Measurements from ENCODE around the gene PYGB. TPM values are rescaled to one million over a fixed set of nuclear protein-coding genes. Genes with fewer than 3 reads are reported as not detected.

Gene PYGB
- total and polyA plus RNA-seq, 2 donors (not counting 1 experiment from before 2014, with no cell fraction given) = 22.5 to 30.6 TPM

DNA sequence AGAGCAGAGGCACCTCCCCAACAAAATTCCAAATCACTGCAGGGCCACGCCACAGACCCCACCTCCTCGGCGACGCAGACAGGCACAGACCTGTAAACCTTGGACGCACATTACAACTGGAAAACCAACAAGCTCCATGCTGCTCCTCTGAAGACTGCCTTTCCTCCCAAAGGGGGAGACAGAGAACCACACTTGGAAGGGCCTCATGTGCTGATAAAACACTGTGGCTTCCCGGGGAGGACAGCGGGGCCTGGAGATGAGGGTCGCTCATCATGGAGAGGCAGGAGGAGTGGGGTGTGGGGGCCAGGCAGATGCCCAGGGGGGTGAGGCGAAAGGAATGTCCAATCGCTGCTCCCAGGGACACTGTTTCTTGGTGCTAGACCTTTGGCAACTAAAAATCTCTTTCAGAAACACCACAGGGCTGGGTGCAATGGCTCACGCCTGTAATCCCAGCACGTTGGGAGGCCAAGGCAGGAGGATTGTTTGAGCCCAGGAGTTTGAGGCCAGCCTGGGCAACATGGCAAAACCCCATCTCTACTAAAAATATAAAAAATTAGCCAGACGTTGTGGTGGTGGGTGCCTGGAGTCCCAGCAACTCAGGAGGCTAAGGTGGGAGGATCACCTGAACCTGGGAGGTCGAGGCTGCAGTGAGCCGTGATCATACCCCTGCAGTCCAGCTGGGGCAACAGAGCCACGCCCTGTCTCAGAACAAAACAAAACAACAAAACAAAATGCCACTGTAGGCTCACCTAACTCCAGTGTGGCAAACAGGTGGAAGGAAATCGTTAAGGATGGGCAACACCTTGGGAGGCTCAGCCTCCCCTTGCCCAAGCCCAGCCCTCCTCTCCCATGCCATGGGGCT lies 88.9 kb downstream of the PYGB start:
- H3K36me3 ChIP-seq (replicated peaks in 1 of 2; ENCODE audit: control extremely low read depth in 1 of 2, control insufficient read depth in 1 of 2, extremely low read depth in 1 of 2, insufficient read depth in 2 of 2, low read length in 1 of 2) = peaks cover 0 to 4% of the 10 kb centered on the region in 2 experiments
- intact Hi-C loops (cut with micrococcal nuclease) = no loop called here
- ChIA-PET CTCF (interaction anchor here (1.3 kb wide), 1 partner anchor 63 kb away, joined by 7 read pairs; no protein-coding TSS in a partner anchor), POLR2A (no interaction called here)
- Mint-ChIP-seq H3K27ac (no peak overlapping the region), H3K9me3 (ENCODE audit: insufficient read depth) (no peaks in the 10 kb centered on the region), H3K4me3 (no peak overlapping the region), H3K27me3 (no peaks in the 10 kb centered on the region), H3K4me1 (peaks cover 1% of the 10 kb centered on the region)
- ATAC-seq (ENCODE audit: low read depth) = no peak
- no peak overlapping the region for H3K27ac ChIP-seq (ENCODE audit: low read length in 2 of 2)
- H3K4me3 ChIP-seq (ENCODE audit: control extremely low read depth in 1 of 5, extremely low read depth in 1 of 5, insufficient read depth in 1 of 5, low read depth in 2 of 5, low read length in 4 of 5) = no peak overlapping the region
- no peaks in the 10 kb centered on the region for H3K27me3 ChIP-seq (replicated peaks in 1 of 4; ENCODE audit: control extremely low read depth in 1 of 4, control insufficient read depth in 3 of 4, insufficient read depth in 4 of 4, low read length in 3 of 4)
- TF ChIP-seq, protein P1, sequence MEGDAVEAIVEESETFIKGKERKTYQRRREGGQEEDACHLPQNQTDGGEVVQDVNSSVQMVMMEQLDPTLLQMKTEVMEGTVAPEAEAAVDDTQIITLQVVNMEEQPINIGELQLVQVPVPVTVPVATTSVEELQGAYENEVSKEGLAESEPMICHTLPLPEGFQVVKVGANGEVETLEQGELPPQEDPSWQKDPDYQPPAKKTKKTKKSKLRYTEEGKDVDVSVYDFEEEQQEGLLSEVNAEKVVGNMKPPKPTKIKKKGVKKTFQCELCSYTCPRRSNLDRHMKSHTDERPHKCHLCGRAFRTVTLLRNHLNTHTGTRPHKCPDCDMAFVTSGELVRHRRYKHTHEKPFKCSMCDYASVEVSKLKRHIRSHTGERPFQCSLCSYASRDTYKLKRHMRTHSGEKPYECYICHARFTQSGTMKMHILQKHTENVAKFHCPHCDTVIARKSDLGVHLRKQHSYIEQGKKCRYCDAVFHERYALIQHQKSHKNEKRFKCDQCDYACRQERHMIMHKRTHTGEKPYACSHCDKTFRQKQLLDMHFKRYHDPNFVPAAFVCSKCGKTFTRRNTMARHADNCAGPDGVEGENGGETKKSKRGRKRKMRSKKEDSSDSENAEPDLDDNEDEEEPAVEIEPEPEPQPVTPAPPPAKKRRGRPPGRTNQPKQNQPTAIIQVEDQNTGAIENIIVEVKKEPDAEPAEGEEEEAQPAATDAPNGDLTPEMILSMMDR (IDR thresholded peaks at IDR 0.05) = no peak
- TF ChIP-seq EZH2 (IDR thresholded peaks at IDR 0.05; ENCODE audit: borderline replicate concordance, insufficient read depth, low read depth, low read length, poor library complexity, severe bottlenecking) = no peak
- no peak for DNase-seq
- H3K79me2 ChIP-seq (ENCODE audit: control insufficient read depth, insufficient read depth, low read length) = peaks cover 22% of the 10 kb centered on the region
- H3K4me1 ChIP-seq (ENCODE audit: control insufficient read depth in 2 of 2, insufficient read depth in 2 of 2, low read length in 2 of 2) = no peaks in the 10 kb centered on the region
- H2AFZ ChIP-seq (ENCODE audit: insufficient read depth, low read depth, low read length, poor library complexity, severe bottlenecking) = no peak overlapping the region
- H3K4me2 ChIP-seq (replicated peaks; ENCODE audit: low read depth, low read length, poor library complexity, severe bottlenecking) = no peak overlapping the region
- peaks cover 0 to 4% (median 0%) of the 10 kb centered on the region in 3 donors for H3K9me3 ChIP-seq (ENCODE audit: control extremely low read depth in 1 of 3, control insufficient read depth in 2 of 3, insufficient read depth in 1 of 3, low read length in 2 of 3)
- no peaks in the 10 kb centered on the region for H4K20me1 ChIP-seq (ENCODE audit: control insufficient read depth, insufficient read depth, low read length, poor library complexity, severe bottlenecking)
- WGBS (ENCODE audit: insufficient coverage) = 94% methylated on average over 12 of the region's 17 CpGs
- H3K9ac ChIP-seq (ENCODE audit: low read length) = no peak overlapping the region

Data from B cell (primary cell).